Measurements from ENCODE around the gene FHAD1. TPM values are rescaled to one million over a fixed set of nuclear protein-coding genes. Genes with fewer than 3 reads are reported as not detected.

The FHAD1 gene
- total and polyA plus RNA-seq, 2 donors (not counting 1 experiment from before 2014, with no cell fraction given): not detected

- H3K9me3 ChIP-seq (ENCODE audit: control extremely low read depth in 1 of 3, control insufficient read depth in 2 of 3, insufficient read depth in 1 of 3, low read length in 2 of 3): peaks cover 0 to 5% (median 0%) of the 10 kb centered on the region in 3 donors
- CTCF ChIA-PET: interaction anchor here (0.9 to 1.6 kb wide), 2 partner anchors 12 to 101 kb away, joined by 5 read pairs; no protein-coding TSS in a partner anchor
- ATAC-seq (ENCODE audit: low read depth) (no peak), DNase-seq (no peak)
- Mint-ChIP-seq H3K27ac (peak overlapping the region; percentile 53), H3K27me3 (no peaks in the 10 kb centered on the region), H3K4me3 (no peak overlapping the region), H3K4me1 (peaks cover 2% of the 10 kb centered on the region), H3K9me3 (ENCODE audit: insufficient read depth) (no peaks in the 10 kb centered on the region)
- no peak overlapping the region for H2AFZ ChIP-seq (ENCODE audit: insufficient read depth, low read depth, low read length, poor library complexity, severe bottlenecking)
- intact Hi-C loops (cut with micrococcal nuclease): no loop called here
- H3K4me1 ChIP-seq (ENCODE audit: control insufficient read depth in 2 of 2, insufficient read depth in 2 of 2, low read length in 2 of 2): no peaks in the 10 kb centered on the region
- H3K9ac ChIP-seq (ENCODE audit: low read length): no peak overlapping the region
- peaks cover 69% of the 10 kb centered on the region for H4K20me1 ChIP-seq (ENCODE audit: control insufficient read depth, insufficient read depth, low read length, poor library complexity, severe bottlenecking)
- peaks cover 28% of the 10 kb centered on the region for H3K79me2 ChIP-seq (ENCODE audit: control insufficient read depth, insufficient read depth, low read length)
- H3K27ac ChIP-seq (ENCODE audit: low read length in 2 of 2): no peak overlapping the region
- no peak overlapping the region for H3K4me2 ChIP-seq (replicated peaks; ENCODE audit: low read depth, low read length, poor library complexity, severe bottlenecking)
- peaks cover 0 to 38% of the 10 kb centered on the region in 2 experiments for H3K36me3 ChIP-seq (replicated peaks in 1 of 2; ENCODE audit: control extremely low read depth in 1 of 2, control insufficient read depth in 1 of 2, extremely low read depth in 1 of 2, insufficient read depth in 2 of 2, low read length in 1 of 2)
- H3K27me3 ChIP-seq (replicated peaks in 1 of 4; ENCODE audit: control extremely low read depth in 1 of 4, control insufficient read depth in 3 of 4, insufficient read depth in 4 of 4, low read length in 3 of 4): no peaks in the 10 kb centered on the region
- no peak overlapping the region for H3K4me3 ChIP-seq (ENCODE audit: control extremely low read depth in 1 of 5, extremely low read depth in 1 of 5, insufficient read depth in 1 of 5, low read depth in 2 of 5, low read length in 4 of 5)
- POLR2A ChIA-PET: no interaction called here
- no peak for TF ChIP-seq EZH2 (IDR thresholded peaks at IDR 0.05; ENCODE audit: borderline replicate concordance, insufficient read depth, low read depth, low read length, poor library complexity, severe bottlenecking)
- WGBS (ENCODE audit: insufficient coverage): 98% methylated on average over 6 of the region's 13 CpGs
Observed at GRCh38 chr1:15424146-15424667, 177.2 kb downstream of the FHAD1 start.

- intact Hi-C loops (cut with micrococcal nuclease): no loop called here
- Mint-ChIP-seq H3K27me3 (no peaks in the 10 kb centered on the region), H3K9me3 (ENCODE audit: insufficient read depth) (no peaks in the 10 kb centered on the region), H3K4me1 (peaks cover 2% of the 10 kb centered on the region), H3K27ac (no peak overlapping the region), H3K4me3 (no peak overlapping the region)
- H2AFZ ChIP-seq (ENCODE audit: insufficient read depth, low read depth, low read length, poor library complexity, severe bottlenecking): no peak overlapping the region
- WGBS (ENCODE audit: insufficient coverage): 100% methylated on average over 3 of the region's 5 CpGs
- no peak for DNase-seq
- CTCF ChIA-PET: interaction anchor here (2.3 kb wide), 1 partner anchor 101 kb away, joined by 14 read pairs; no protein-coding TSS in a partner anchor
- H3K4me1 ChIP-seq (ENCODE audit: control insufficient read depth in 2 of 2, insufficient read depth in 2 of 2, low read length in 2 of 2): no peaks in the 10 kb centered on the region
- no peaks in the 10 kb centered on the region for H3K27me3 ChIP-seq (replicated peaks in 1 of 4; ENCODE audit: control extremely low read depth in 1 of 4, control insufficient read depth in 3 of 4, insufficient read depth in 4 of 4, low read length in 3 of 4)
- TF ChIP-seq EZH2 (IDR thresholded peaks at IDR 0.05; ENCODE audit: borderline replicate concordance, insufficient read depth, low read depth, low read length, poor library complexity, severe bottlenecking) (no peak), CTCF (IDR thresholded peaks at IDR 0.05) (no peak)
- POLR2A ChIA-PET: no interaction called here
- ATAC-seq (ENCODE audit: low read depth): no peak
- peaks cover 0 to 33% of the 10 kb centered on the region in 2 experiments for H3K36me3 ChIP-seq (replicated peaks in 1 of 2; ENCODE audit: control extremely low read depth in 1 of 2, control insufficient read depth in 1 of 2, extremely low read depth in 1 of 2, insufficient read depth in 2 of 2, low read length in 1 of 2)
- no peak overlapping the region for H3K4me2 ChIP-seq (replicated peaks; ENCODE audit: low read depth, low read length, poor library complexity, severe bottlenecking)
- H4K20me1 ChIP-seq (ENCODE audit: control insufficient read depth, insufficient read depth, low read length, poor library complexity, severe bottlenecking): peaks cover 62% of the 10 kb centered on the region
- H3K79me2 ChIP-seq (ENCODE audit: control insufficient read depth, insufficient read depth, low read length): peaks cover 20% of the 10 kb centered on the region
- no peak overlapping the region for H3K4me3 ChIP-seq (ENCODE audit: control extremely low read depth in 1 of 5, extremely low read depth in 1 of 5, insufficient read depth in 1 of 5, low read depth in 2 of 5, low read length in 4 of 5)
- H3K27ac ChIP-seq (ENCODE audit: low read length in 2 of 2): no peak overlapping the region
- H3K9me3 ChIP-seq (ENCODE audit: control extremely low read depth in 1 of 3, control insufficient read depth in 2 of 3, insufficient read depth in 1 of 3, low read length in 2 of 3): peaks cover 0 to 5% (median 0%) of the 10 kb centered on the region in 3 donors
- no peak overlapping the region for H3K9ac ChIP-seq (ENCODE audit: low read length)
Observed at GRCh38 chr1:15424981-15425380, 178.0 kb downstream of the FHAD1 start.
